GM18909 (cell line): ENCODE data around the gene UBAC1.
"Not testable (repeated sequence)": the region's sequence is repeated elsewhere in the genome, so short reads cannot be mapped to it uniquely, and the experiment has no call there.

Experiments
- ATAC-seq: cut with Tn5 transposase; IDR thresholded peaks from one replicate; pipeline ENCODE4 v1.9.1; 2021; ENCODE audit warnings: mild to moderate bottlenecking; ENCODE audit not compliant: unreplicated experiment, poor library complexity

UBAC1 gene

DNA sequence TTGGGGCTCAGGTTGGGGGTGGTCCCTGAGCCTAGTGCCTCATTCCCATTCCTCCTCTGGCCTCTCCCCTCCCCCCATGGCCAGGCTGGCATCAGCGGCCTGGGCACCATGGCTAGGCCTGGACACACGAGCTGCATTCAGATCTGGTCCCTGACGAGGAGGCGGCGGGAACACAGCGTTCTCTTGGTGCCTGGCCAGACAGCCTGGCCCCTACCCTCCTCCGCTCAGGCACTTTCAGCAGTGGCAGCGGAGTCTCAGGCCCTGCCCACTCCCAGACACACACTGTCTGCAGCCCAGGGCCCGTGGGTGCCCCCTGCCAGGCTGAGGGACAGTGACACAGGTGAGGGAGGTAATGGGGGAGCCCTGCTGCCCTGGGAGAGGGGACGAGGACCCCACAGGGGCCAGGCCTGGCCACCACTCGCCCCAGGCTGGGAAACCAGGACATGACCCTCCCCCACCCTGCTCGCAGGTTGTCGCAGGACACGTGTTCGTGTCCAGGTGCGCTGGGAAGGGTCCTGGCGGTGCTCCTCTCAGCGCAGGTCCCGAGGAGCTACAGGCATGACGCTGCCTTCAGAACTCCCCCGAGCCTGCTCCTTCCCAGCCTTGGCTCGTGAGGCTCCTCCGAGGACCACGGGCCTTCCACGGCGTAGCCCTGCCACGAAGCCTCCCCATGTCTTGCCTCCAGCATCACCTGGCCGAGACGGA lies 19.9 kb upstream of the UBAC1 start:
- ATAC-seq = no peak

- ATAC-seq = no peak
Measured at GRCh38 chr9:135979547-135980166, 18.5 kb upstream of the UBAC1 start.

DNA sequence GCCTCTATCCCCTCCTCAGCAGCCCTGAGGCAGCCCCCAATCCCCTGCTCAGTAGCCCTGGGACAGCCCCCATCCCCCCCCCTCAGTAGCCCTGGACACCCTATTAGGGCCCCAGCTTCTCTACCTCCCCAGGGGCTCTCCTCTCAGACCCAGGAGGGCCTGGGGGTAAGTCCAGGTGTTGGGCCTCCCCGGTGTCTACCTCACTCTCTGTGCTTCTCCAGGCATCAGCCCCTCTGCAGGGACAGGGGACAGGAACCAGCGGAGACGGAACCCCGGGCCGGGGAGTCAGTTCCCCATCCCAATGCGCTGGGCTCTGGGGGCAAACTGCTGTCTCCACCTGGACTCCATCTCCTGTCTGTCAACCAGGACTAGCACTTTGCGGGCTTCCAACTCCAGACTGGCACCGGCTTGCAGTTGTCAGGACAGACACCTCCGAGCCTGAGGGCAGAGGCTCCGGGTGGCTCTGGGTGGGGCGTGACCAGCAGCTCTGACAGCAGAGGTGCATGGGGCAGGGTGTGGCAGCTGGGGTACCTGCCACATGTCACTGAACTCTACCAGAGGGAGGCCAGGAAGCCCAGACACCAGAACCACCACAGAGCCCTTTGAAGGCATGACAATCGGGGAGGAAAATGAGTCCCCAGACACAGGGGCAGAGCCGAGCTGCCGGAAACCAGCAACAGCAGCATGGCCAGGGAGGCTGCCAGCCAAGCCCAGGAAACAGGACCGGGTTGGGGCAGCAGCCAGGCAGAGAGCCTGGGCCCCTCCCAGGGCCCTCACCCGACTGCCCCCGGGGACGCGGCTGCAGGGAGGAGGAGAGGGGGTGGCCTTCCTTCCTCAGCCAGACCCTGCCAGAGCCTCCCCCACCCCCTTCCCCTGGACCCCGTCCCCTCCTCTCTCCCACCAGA lies 17.7 kb upstream of the UBAC1 start:
- ATAC-seq = no peak

DNA sequence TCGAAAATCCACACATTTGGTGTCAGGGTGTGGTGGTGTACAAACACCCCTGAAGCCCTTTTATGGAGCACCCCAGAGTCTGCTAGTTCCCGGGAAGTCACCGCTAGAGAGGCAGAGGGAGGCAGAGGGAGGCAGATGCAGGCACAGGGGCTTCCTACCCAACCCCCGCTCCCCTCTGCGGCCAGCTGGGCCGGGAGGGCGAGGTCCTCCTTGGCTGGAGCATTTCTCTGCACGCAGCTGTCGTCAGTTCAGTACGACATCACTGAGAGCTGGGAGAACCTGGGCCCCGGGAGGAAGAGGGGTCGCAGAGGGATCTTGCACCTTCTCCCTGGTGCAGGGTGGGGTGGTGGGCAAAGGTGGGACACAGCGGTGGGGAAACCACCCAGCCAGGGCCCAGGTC lies 15.8 kb upstream of the UBAC1 start:
- no peak for ATAC-seq

DNA sequence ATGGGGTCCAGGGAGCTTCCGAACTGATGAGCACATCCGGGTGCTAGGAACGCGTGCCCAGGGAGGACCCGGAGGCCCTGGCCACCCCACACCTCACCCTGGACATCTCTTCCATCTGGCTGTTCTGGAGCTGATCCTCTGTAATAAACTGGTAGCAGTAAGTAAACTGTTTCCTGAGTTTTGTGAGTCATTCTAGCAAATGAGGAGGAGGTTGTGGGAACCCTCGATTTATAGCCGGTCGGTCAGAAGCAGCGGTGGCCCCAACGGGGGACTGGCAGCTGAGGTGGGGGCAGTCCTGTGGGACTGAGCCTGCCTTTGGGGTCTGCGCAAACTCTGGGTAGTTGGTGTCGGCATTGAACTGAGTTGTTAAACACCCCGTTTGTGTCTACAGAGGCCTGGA lies 15.4 kb upstream of the UBAC1 start:
- no peak for ATAC-seq

DNA sequence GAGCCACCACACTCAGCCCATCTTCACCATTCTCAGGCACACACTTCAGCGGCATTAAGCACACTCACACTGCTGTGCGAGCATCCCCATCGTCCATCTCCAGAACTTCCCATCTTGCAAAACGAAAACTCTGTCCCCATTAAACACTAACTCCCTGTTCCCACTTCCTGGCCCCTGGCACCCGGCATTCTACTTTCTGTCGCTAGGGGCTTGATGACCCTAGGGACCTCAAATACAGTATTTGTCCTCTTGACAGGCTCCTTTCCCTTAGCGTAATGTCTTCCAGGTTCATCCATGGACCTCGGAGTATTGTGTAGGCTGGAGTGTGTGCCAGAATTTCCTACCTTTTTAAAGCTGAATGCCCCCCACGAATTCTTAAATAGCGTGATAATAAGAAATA lies 14.7 kb upstream of the UBAC1 start:
- no peak for ATAC-seq

GRCh38 chr9:135974220-135974573 lies 13.0 kb upstream of the UBAC1 start:
- ATAC-seq = no peak

- no peak for ATAC-seq
Measured at GRCh38 chr9:135973277-135974219, 12.4 kb upstream of the UBAC1 start.

GRCh38 chr9:135971892-135972291 lies 10.7 kb upstream of the UBAC1 start:
- no peak for ATAC-seq

GRCh38 chr9:135971111-135971766 lies 10.1 kb upstream of the UBAC1 start:
- ATAC-seq = no peak

- no peak for ATAC-seq
Measured at GRCh38 chr9:135970128-135970815, 9.1 kb upstream of the UBAC1 start.

GRCh38 chr9:135969064-135969683 lies 8.0 kb upstream of the UBAC1 start:
- ATAC-seq = no peak

DNA sequence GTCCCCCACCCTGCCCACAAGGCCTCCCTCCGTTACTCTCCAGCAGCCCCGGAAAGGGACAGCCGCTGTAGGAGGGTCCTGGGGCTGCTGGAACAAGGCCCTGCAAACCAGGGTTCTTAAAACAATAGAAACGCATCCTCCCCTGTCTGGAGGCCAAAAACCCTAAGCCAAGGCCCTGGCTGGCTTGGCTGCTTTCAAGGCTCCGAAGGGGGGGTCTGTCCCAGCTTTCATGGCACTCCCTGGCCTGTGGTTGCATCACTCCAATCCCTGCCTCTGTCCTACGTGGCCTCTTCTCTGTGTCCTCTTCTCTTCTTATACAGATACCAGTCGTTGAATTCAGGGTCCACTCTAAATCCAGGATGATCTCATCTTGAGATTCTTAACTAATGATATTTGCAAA lies 7.4 kb upstream of the UBAC1 start:
- ATAC-seq = no peak

- ATAC-seq = no peak
Measured at GRCh38 chr9:135968083-135968476, 6.9 kb upstream of the UBAC1 start.

- ATAC-seq = not testable (repeated sequence)
Measured at GRCh38 chr9:135966916-135967260, 5.7 kb upstream of the UBAC1 start.

GRCh38 chr9:135965124-135965756 lies 4.1 kb upstream of the UBAC1 start:
- ATAC-seq = no peak

GRCh38 chr9:135963938-135964337 lies 2.8 kb upstream of the UBAC1 start:
- ATAC-seq = no peak

DNA sequence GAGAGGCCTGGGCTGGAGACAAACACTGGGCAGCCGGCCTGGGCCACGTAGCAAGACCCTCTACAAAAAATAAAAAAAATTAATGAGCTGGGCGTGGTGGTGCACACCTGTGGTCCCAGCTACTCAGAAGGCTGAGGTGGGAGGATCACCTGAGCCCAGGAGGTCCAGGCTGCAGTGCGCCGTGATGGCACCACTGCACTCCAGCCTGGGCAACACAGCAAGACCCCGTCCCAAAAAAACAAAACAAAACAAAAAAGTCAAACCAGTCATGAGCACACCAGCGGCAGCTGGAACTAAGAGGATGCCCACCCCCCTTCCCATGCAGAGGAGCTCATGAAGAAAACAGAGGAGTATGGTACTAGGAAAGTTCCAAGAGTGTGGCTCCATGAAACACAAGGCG lies 2.2 kb upstream of the UBAC1 start:
- no peak for ATAC-seq
